SU-DHL-6 (cell line): Measurements from ENCODE around the gene VPS11.
"Not testable (repeated sequence)": the region's sequence is repeated elsewhere in the genome, so short reads cannot be mapped to it uniquely, and the experiment has no call there.

Source experiments
- CTCF ChIP-seq: fragments of 200-600 bp; sonication (generic); IDR thresholded peaks from one replicate; pipeline ENCODE4 v1.5.1; 2017; ENCODE audit warnings: antibody characterized with exemption, mild to moderate bottlenecking, low read length, moderate library complexity; ENCODE audit not compliant: insufficient read depth, poor library complexity, severe bottlenecking
- EZH2phosphoT487 ChIP-seq: fragments of 200-600 bp; sonication (generic), shearing (Covaris generic); conservative IDR thresholded peaks from 2 replicates; pipeline ENCODE4 v1.6.1; 2018; ENCODE audit warnings: mild to moderate bottlenecking, antibody characterized with exemption, low read length, moderate library complexity, mixed read lengths

GRCh38 chr11:119103161-119103664 is 35.6 kb downstream of the VPS11 start:
- TF ChIP-seq CTCF, EZH2phosphoT487: not testable (repeated sequence)
